ENCODE data around the gene ABCA3. TPM values are rescaled to one million over a fixed set of nuclear protein-coding genes. Genes with fewer than 3 reads are reported as not detected.

ABCA3 gene
- total RNA-seq, 1 donor from 2014 or later, result 25.9 TPM

DNA sequence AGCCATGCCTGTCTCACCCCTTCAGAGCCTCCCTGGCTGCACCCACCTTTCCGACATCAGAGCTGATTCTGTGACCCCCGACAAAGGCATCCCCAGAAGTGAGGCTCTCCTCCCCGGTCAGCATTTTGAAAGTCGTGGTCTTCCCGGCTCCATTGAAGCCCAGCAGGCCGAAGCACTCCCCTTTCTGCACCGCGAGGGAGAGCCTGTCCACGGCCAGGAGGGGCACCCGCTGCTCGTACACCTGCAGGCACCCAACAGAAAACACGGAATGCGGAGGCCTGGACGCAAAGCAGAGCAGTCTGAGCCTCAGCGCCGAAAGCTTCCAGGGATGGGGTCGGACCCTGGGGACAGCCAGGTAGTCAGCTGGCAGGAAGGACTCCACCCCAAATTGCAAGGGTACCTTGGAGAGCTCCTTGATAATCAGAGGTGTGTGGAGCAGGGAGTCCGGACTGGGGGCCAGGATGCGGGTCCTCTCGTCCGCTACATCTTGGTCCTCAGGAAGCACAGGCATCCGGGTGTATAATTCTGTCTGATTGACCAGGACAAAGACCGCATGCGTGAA is 59.5 kb downstream of the ABCA3 start:
- Histone ChIP-seq H3K4me1 (no peaks in the 10 kb centered on the region), H3K4me3 (no peak overlapping the region), H3K36me3 (peaks cover 15 to 69% of the 10 kb centered on the region in 2 donors), H3K27ac (no peak overlapping the region), H3K27me3 (no peaks in the 10 kb centered on the region), H3K9me3 (no peaks in the 10 kb centered on the region)
- intact Hi-C loops (cut with DNase I), result no loop called here
- TF ChIP-seq CTCF (IDR thresholded peaks at IDR 0.05), result no peak
- no peak for DNase-seq (ENCODE audit: low spot score in 2 of 2)

- H3K36me3 ChIP-seq, result peaks cover 15 to 69% of the 10 kb centered on the region in 2 donors
- H3K27ac ChIP-seq, result no peak overlapping the region
- H3K9me3 ChIP-seq, result no peaks in the 10 kb centered on the region
- no peaks in the 10 kb centered on the region for H3K4me1 ChIP-seq
- H3K4me3 ChIP-seq, result no peak overlapping the region
- H3K27me3 ChIP-seq, result no peaks in the 10 kb centered on the region
- DNase-seq (ENCODE audit: low spot score in 2 of 2), result no peak
- no peak for TF ChIP-seq CTCF (IDR thresholded peaks at IDR 0.05)
- intact Hi-C loops (cut with DNase I), result no loop called here
These were observed 60.1 kb downstream of the ABCA3 start for GRCh38 chr16:2280461-2280860.

- Histone ChIP-seq H3K27ac (no peak overlapping the region), H3K4me1 (no peaks in the 10 kb centered on the region)
- intact Hi-C loops (cut with DNase I), result loop anchor here (10.0 kb wide), 1 partner anchor 56 kb away; no protein-coding TSS in a partner anchor
These were observed 61.4 kb downstream of the ABCA3 start for GRCh38 chr16:2278956-2279800.

GRCh38 chr16:2278272-2278608 is 62.3 kb downstream of the ABCA3 start:
- H3K36me3 ChIP-seq, result peaks cover 4 to 47% of the 10 kb centered on the region in 2 donors
- TF ChIP-seq CTCF (IDR thresholded peaks at IDR 0.05), result no peak
- DNase-seq (ENCODE audit: low spot score in 2 of 2), result no peak
- H3K4me3 ChIP-seq, result no peak overlapping the region
- no peak overlapping the region for H3K27ac ChIP-seq
- no peaks in the 10 kb centered on the region for H3K4me1 ChIP-seq
- no peaks in the 10 kb centered on the region for H3K27me3 ChIP-seq
- intact Hi-C loops (cut with DNase I), result loop anchor here (10.0 kb wide), 1 partner anchor 57 kb away; no protein-coding TSS in a partner anchor
- H3K9me3 ChIP-seq, result no peaks in the 10 kb centered on the region

More at GRCh38 chr16:2278956-2279800, 61.4 kb downstream of the ABCA3 start:
- H3K27me3 ChIP-seq, result no peaks in the 10 kb centered on the region
- TF ChIP-seq CTCF (IDR thresholded peaks at IDR 0.05), result no peak
- no peaks in the 10 kb centered on the region for H3K9me3 ChIP-seq
- no peak overlapping the region for H3K4me3 ChIP-seq
- peaks cover 10 to 56% of the 10 kb centered on the region in 2 donors for H3K36me3 ChIP-seq
- DNase-seq (ENCODE audit: low spot score in 2 of 2), result no peak

GRCh38 chr16:2277466-2278271 is 62.9 kb downstream of the ABCA3 start:
- no peak for TF ChIP-seq CTCF (IDR thresholded peaks at IDR 0.05)
- Histone ChIP-seq H3K27ac (no peak overlapping the region), H3K36me3 (peaks cover 0 to 42% of the 10 kb centered on the region in 2 donors), H3K27me3 (no peaks in the 10 kb centered on the region), H3K4me1 (no peaks in the 10 kb centered on the region), H3K9me3 (no peaks in the 10 kb centered on the region), H3K4me3 (no peak overlapping the region)
- DNase-seq (ENCODE audit: low spot score in 2 of 2), result no peak
- intact Hi-C loops (cut with DNase I), result loop anchor here (10.0 kb wide), 1 partner anchor 57 kb away; no protein-coding TSS in a partner anchor

All from ascending aorta (tissue), 2 donors.